ENCODE measurements around the gene UST. TPM values are rescaled to one million over a fixed set of nuclear protein-coding genes. Genes with fewer than 3 reads are reported as not detected.

The UST gene
- total RNA-seq, 4 donors from 2014 or later: 13.5 to 47.1 (median 33.0) TPM

GRCh38 chr6:149112976-149113375 is 366.1 kb downstream of the UST start:
- Histone ChIP-seq H3K4me1 (peaks cover 0 to 12% (median 2%) of the 10 kb centered on the region in 4 donors), H3K4me3 (no peak overlapping the region), H3K27me3 (no peaks in the 10 kb centered on the region), H3K36me3 (no peaks in the 10 kb centered on the region), H3K9me3 (peaks cover 0 to 6% (median 0%) of the 10 kb centered on the region in 4 donors), H3K27ac (no peak overlapping the region)
- 95 to 97% methylated on average over 2 of the region's 2 CpGs for WGBS, 2 donors
- no peak for TF ChIP-seq POLR2A (IDR thresholded peaks at IDR 0.05)
- no peak for TF ChIP-seq CTCF (IDR thresholded peaks at IDR 0.05)
- TF ChIP-seq EP300 (IDR thresholded peaks at IDR 0.05): no peak
- no peak for DNase-seq (ENCODE audit: low spot score in 2 of 2)

GRCh38 chr6:149114167-149114566 is 367.3 kb downstream of the UST start:
- Histone ChIP-seq H3K27me3 (no peaks in the 10 kb centered on the region), H3K4me1 (peaks cover 0 to 5% (median 0%) of the 10 kb centered on the region in 4 donors), H3K36me3 (no peaks in the 10 kb centered on the region), H3K9me3 (peaks cover 0 to 6% (median 0%) of the 10 kb centered on the region in 4 donors), H3K27ac (no peak overlapping the region), H3K4me3 (no peak overlapping the region)
- 51 to 57% methylated on average over 4 of the region's 4 CpGs for WGBS, 2 donors
- DNase-seq (ENCODE audit: low spot score in 2 of 2): peak; percentile 67 to 79
- TF ChIP-seq POLR2A (IDR thresholded peaks at IDR 0.05) (no peak), EP300 (IDR thresholded peaks at IDR 0.05) (peak in 1 of 2 donors; percentile 38)

- peaks cover 0 to 5% (median 0%) of the 10 kb centered on the region in 4 donors for H3K4me1 ChIP-seq
- WGBS, 2 donors: 83 to 90% methylated on average over 3 of the region's 3 CpGs
Observed at GRCh38 chr6:149118737-149119653, 372.2 kb downstream of the UST start.

GRCh38 chr6:149122850-149123821 is 376.3 kb downstream of the UST start:
- Histone ChIP-seq H3K4me3 (no peak overlapping the region), H3K9me3 (no peaks in the 10 kb centered on the region)
- no peak for DNase-seq (ENCODE audit: low spot score in 2 of 2)

More at GRCh38 chr6:149118737-149119653, 372.2 kb downstream of the UST start:
- TF ChIP-seq POLR2A (IDR thresholded peaks at IDR 0.05) (no peak), EP300 (IDR thresholded peaks at IDR 0.05) (no peak), CTCF (IDR thresholded peaks at IDR 0.05) (no peak)
- H3K4me3 ChIP-seq: no peak overlapping the region
- no peaks in the 10 kb centered on the region for H3K27me3 ChIP-seq
- DNase-seq (ENCODE audit: low spot score in 2 of 2): no peak
- no peak overlapping the region for H3K27ac ChIP-seq
- H3K36me3 ChIP-seq: no peaks in the 10 kb centered on the region
- no peaks in the 10 kb centered on the region for H3K9me3 ChIP-seq

More at GRCh38 chr6:149122850-149123821, 376.3 kb downstream of the UST start:
- H3K27me3 ChIP-seq: no peaks in the 10 kb centered on the region
- no peak for TF ChIP-seq POLR2A (IDR thresholded peaks at IDR 0.05)
- no peak for TF ChIP-seq EP300 (IDR thresholded peaks at IDR 0.05)
- TF ChIP-seq CTCF (IDR thresholded peaks at IDR 0.05): no peak
- no peaks in the 10 kb centered on the region for H3K4me1 ChIP-seq
- H3K27ac ChIP-seq: no peak overlapping the region
- no peaks in the 10 kb centered on the region for H3K36me3 ChIP-seq
- WGBS, 2 donors: 64 to 79% methylated on average over 4 of the region's 4 CpGs
